HG02870 (cell line): ENCODE measurements around the gene ZBTB17.
"Not testable (repeated sequence)": the region's sequence is repeated elsewhere in the genome, so short reads cannot be mapped to it uniquely, and the experiment has no call there.

ENCODE experiments used
- ATAC-seq: cut with Tn5 transposase; IDR thresholded peaks from one replicate; pipeline ENCODE4 v1.9.1; 2021; ENCODE audit warnings: mild to moderate bottlenecking, moderate library complexity; ENCODE audit not compliant: unreplicated experiment

ZBTB17 gene

GRCh38 chr1:15938628-15939161 lies 37.2 kb downstream of the ZBTB17 start:
- ATAC-seq: no peak

- no peak for ATAC-seq
These were observed 38.2 kb downstream of the ZBTB17 start for GRCh38 chr1:15937706-15938168.

GRCh38 chr1:15937146-15937545 lies 38.8 kb downstream of the ZBTB17 start:
- no peak for ATAC-seq

- ATAC-seq: no peak
These were observed 39.9 kb downstream of the ZBTB17 start for GRCh38 chr1:15936025-15936424.

- ATAC-seq: no peak
These were observed 40.6 kb downstream of the ZBTB17 start for GRCh38 chr1:15935056-15935950.

GRCh38 chr1:15934211-15935055 lies 41.5 kb downstream of the ZBTB17 start:
- no peak for ATAC-seq

GRCh38 chr1:15933684-15934083 lies 42.2 kb downstream of the ZBTB17 start:
- ATAC-seq: no peak

GRCh38 chr1:15932612-15933011 lies 43.3 kb downstream of the ZBTB17 start:
- no peak for ATAC-seq

GRCh38 chr1:15931884-15932283 lies 44.0 kb downstream of the ZBTB17 start:
- no peak for ATAC-seq

GRCh38 chr1:15931401-15931800 lies 44.5 kb downstream of the ZBTB17 start:
- no peak for ATAC-seq

GRCh38 chr1:15928971-15929965 lies 46.6 kb downstream of the ZBTB17 start:
- ATAC-seq: no peak

- ATAC-seq: not testable (repeated sequence)
These were observed 49.5 kb downstream of the ZBTB17 start for GRCh38 chr1:15926448-15926847.

GRCh38 chr1:15923241-15923640 lies 52.7 kb downstream of the ZBTB17 start:
- no peak for ATAC-seq

- peak; percentile 71 for ATAC-seq
These were observed 56.8 kb downstream of the ZBTB17 start for GRCh38 chr1:15918962-15919715.

- ATAC-seq: no peak
These were observed 59.0 kb downstream of the ZBTB17 start for GRCh38 chr1:15916916-15917315.

GRCh38 chr1:15916417-15916816 lies 59.5 kb downstream of the ZBTB17 start:
- no peak for ATAC-seq

- ATAC-seq: no peak
These were observed 59.9 kb downstream of the ZBTB17 start for GRCh38 chr1:15915991-15916390.

GRCh38 chr1:15913607-15914006 lies 62.3 kb downstream of the ZBTB17 start:
- ATAC-seq: not testable (repeated sequence)

GRCh38 chr1:15911927-15912326 lies 64.0 kb downstream of the ZBTB17 start:
- no peak for ATAC-seq
